ENCODE data around the gene WDR27. TPM values are rescaled to one million over a fixed set of nuclear protein-coding genes. Genes with fewer than 3 reads are reported as not detected.
A peak's percentile ranks its signal among the peaks of the same experiment; 100 is the strongest.

The WDR27 gene
- total and polyA plus RNA-seq, 2 donors from 2014 or later, result 12.3 to 45.0 TPM

- Histone ChIP-seq H3K36me3 (ENCODE audit: control insufficient read depth in 2 of 3, insufficient read depth in 3 of 3, low read length in 3 of 3) (peaks cover 8 to 45% (median 21%) of the 10 kb centered on the region in 3 donors), H3K4me3 (ENCODE audit: low read length in 3 of 3) (no peak overlapping the region), H3K9ac (ENCODE audit: low read length in 3 of 3) (no peak overlapping the region), H3K27ac (ENCODE audit: low read depth in 2 of 2, low read length in 2 of 2) (no peak overlapping the region), H3K4me1 (ENCODE audit: control insufficient read depth in 2 of 3, insufficient read depth in 2 of 3, low read depth in 1 of 3, low read length in 3 of 3) (peaks cover 0 to 6% (median 2%) of the 10 kb centered on the region in 3 donors), H3K9me3 (ENCODE audit: control insufficient read depth in 2 of 3, insufficient read depth in 1 of 3, low read length in 3 of 3) (no peaks in the 10 kb centered on the region), H3K27me3 (ENCODE audit: control insufficient read depth, insufficient read depth, low read length) (no peaks in the 10 kb centered on the region)
- intact Hi-C loops (cut with DNase I), result no loop called here
- no peak for FAIRE-seq
- TF ChIP-seq CTCF (IDR thresholded peaks at IDR 0.05; ENCODE audit: borderline replicate concordance, extremely low read depth, insufficient read depth), result no peak
- no peak for DNase-seq
Observed at GRCh38 chr6:169710009-169710408, 8.2 kb upstream of the WDR27 start.

- intact Hi-C loops (cut with DNase I), result no loop called here
- DNase-seq (no peak), FAIRE-seq (no peak)
- peaks cover 0 to 9% (median 2%) of the 10 kb centered on the region in 3 donors for H3K4me1 ChIP-seq (ENCODE audit: control insufficient read depth in 2 of 3, insufficient read depth in 2 of 3, low read depth in 1 of 3, low read length in 3 of 3)
- H3K9me3 ChIP-seq (ENCODE audit: control insufficient read depth in 2 of 3, insufficient read depth in 1 of 3, low read length in 3 of 3), result no peaks in the 10 kb centered on the region
- no peak overlapping the region for H3K27ac ChIP-seq (ENCODE audit: low read depth in 2 of 2, low read length in 2 of 2)
- no peak for TF ChIP-seq CTCF (IDR thresholded peaks at IDR 0.05; ENCODE audit: borderline replicate concordance, extremely low read depth, insufficient read depth)
- peaks cover 8 to 38% (median 20%) of the 10 kb centered on the region in 3 donors for H3K36me3 ChIP-seq (ENCODE audit: control insufficient read depth in 2 of 3, insufficient read depth in 3 of 3, low read length in 3 of 3)
- H3K4me3 ChIP-seq (ENCODE audit: low read length in 3 of 3), result no peak overlapping the region
- H3K27me3 ChIP-seq (ENCODE audit: control insufficient read depth, insufficient read depth, low read length), result no peaks in the 10 kb centered on the region
- no peak overlapping the region for H3K9ac ChIP-seq (ENCODE audit: low read length in 3 of 3)
Observed at GRCh38 chr6:169709293-169709692, 7.5 kb upstream of the WDR27 start.

- no peak for DNase-seq
- Histone ChIP-seq H3K4me1 (ENCODE audit: control insufficient read depth in 2 of 3, insufficient read depth in 2 of 3, low read depth in 1 of 3, low read length in 3 of 3) (peaks cover 4 to 20% (median 13%) of the 10 kb centered on the region in 3 donors), H3K9me3 (ENCODE audit: control insufficient read depth in 2 of 3, insufficient read depth in 1 of 3, low read length in 3 of 3) (no peaks in the 10 kb centered on the region), H3K27me3 (ENCODE audit: control insufficient read depth, insufficient read depth, low read length) (no peaks in the 10 kb centered on the region), H3K36me3 (ENCODE audit: control insufficient read depth in 2 of 3, insufficient read depth in 3 of 3, low read length in 3 of 3) (peaks cover 7 to 31% (median 17%) of the 10 kb centered on the region in 3 donors), H3K9ac (ENCODE audit: low read length in 3 of 3) (no peak overlapping the region), H3K27ac (ENCODE audit: low read depth in 2 of 2, low read length in 2 of 2) (no peak overlapping the region), H3K4me3 (ENCODE audit: low read length in 3 of 3) (no peak overlapping the region)
- FAIRE-seq, result no peak
- intact Hi-C loops (cut with DNase I), result no loop called here
- no peak for TF ChIP-seq CTCF (IDR thresholded peaks at IDR 0.05; ENCODE audit: borderline replicate concordance, extremely low read depth, insufficient read depth)
Observed at GRCh38 chr6:169707772-169708171, 5.9 kb upstream of the WDR27 start.

- peak overlapping the region; percentile 92 to 93 for H3K27ac ChIP-seq (ENCODE audit: low read depth in 2 of 2, low read length in 2 of 2)
- peaks cover 5 to 6% (median 6%) of the 10 kb centered on the region in 3 donors for H3K36me3 ChIP-seq (ENCODE audit: control insufficient read depth in 2 of 3, insufficient read depth in 3 of 3, low read length in 3 of 3)
- peak overlapping the region; percentile 44 to 96 (median 62) for H3K9ac ChIP-seq (ENCODE audit: low read length in 3 of 3)
- H3K27me3 ChIP-seq (ENCODE audit: control insufficient read depth, insufficient read depth, low read length), result no peaks in the 10 kb centered on the region
- TF ChIP-seq CTCF (IDR thresholded peaks at IDR 0.05; ENCODE audit: borderline replicate concordance, extremely low read depth, insufficient read depth), result no peak
- H3K4me1 ChIP-seq (ENCODE audit: control insufficient read depth in 2 of 3, insufficient read depth in 2 of 3, low read depth in 1 of 3, low read length in 3 of 3), result peaks cover 4 to 18% (median 14%) of the 10 kb centered on the region in 3 donors
- no peaks in the 10 kb centered on the region for H3K9me3 ChIP-seq (ENCODE audit: control insufficient read depth in 2 of 3, insufficient read depth in 1 of 3, low read length in 3 of 3)
- FAIRE-seq, result no peak
- DNase-seq, result no peak
- intact Hi-C loops (cut with DNase I), result no loop called here
- peak overlapping the region; percentile 75 to 97 (median 77) for H3K4me3 ChIP-seq (ENCODE audit: low read length in 3 of 3)
Observed at GRCh38 chr6:169702840-169703246, 1.0 kb upstream of the WDR27 start.

Data from kidney (tissue), 14 donors.